CMK (cell line): ENCODE results near the gene LRP1.

Source experiments
- DNase-seq: peaks from one replicate; pipeline ENCODE4 v3.0.0-alpha.2; 2010; ENCODE audit warnings: low read depth

The LRP1 gene

DNA sequence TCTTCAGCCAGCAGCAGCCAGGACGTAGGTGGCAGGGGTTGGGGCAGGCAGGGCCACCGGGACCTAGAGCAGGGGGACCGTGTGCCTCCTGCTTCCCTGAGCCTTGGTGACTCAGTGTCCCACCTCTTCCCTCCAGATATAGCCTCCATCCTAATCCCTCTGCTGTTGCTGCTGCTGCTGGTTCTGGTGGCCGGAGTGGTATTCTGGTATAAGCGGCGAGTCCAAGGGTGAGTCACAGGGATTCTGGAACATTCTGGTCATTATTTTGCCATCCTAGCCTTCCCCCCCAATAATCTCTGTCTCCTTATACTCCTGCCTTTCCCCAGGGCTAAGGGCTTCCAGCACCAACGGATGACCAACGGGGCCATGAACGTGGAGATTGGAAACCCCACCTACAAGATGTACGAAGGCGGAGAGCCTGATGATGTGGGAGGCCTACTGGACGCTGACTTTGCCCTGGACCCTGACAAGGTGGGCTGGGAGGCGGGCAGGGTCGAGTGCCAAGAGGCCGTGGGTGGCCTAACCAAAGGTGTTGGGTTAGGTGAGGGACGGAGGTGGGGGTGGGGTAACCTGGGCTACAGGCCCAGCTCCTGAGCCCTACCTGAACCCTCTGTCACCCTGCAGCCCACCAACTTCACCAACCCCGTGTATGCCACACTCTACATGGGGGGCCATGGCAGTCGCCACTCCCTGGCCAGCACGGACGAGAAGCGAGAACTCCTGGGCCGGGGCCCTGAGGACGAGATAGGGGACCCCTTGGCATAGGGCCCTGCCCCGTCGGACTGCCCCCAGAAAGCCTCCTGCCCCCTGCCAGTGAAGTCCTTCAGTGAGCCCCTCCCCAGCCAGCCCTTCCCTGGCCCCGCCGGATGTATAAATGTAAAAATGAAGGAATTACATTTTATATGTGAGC is 83.8 kb downstream of the LRP1 start:
- no peak for DNase-seq

DNA sequence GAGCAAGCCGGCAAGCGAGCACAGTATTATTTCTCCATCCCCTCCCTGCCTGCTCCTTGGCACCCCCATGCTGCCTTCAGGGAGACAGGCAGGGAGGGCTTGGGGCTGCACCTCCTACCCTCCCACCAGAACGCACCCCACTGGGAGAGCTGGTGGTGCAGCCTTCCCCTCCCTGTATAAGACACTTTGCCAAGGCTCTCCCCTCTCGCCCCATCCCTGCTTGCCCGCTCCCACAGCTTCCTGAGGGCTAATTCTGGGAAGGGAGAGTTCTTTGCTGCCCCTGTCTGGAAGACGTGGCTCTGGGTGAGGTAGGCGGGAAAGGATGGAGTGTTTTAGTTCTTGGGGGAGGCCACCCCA is 84.4 kb downstream of the LRP1 start:
- DNase-seq, result no peak

DNA sequence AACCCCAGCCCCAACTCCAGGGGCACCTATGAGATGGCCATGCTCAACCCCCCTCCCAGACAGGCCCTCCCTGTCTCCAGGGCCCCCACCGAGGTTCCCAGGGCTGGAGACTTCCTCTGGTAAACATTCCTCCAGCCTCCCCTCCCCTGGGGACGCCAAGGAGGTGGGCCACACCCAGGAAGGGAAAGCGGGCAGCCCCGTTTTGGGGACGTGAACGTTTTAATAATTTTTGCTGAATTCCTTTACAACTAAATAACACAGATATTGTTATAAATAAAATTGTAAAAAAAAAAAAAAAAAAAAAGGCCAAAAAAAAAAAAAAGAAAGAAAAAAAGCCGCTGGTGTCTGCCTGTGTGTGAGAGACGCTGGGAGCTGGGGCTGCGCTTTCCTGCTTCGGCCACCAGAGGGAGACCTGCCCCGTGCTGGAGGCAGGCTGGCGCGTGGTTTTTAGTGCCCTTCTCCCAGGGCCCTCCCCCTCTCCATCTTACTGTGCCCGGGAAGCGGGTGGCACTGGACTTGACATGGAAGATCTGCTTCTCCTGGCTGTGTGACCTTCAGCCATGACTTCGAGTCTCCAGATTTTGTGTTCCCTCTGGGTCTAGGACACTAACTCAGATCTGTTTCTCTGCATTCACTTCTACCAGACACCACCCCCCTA is 84.9 kb downstream of the LRP1 start:
- peak; percentile 81 for DNase-seq

DNA sequence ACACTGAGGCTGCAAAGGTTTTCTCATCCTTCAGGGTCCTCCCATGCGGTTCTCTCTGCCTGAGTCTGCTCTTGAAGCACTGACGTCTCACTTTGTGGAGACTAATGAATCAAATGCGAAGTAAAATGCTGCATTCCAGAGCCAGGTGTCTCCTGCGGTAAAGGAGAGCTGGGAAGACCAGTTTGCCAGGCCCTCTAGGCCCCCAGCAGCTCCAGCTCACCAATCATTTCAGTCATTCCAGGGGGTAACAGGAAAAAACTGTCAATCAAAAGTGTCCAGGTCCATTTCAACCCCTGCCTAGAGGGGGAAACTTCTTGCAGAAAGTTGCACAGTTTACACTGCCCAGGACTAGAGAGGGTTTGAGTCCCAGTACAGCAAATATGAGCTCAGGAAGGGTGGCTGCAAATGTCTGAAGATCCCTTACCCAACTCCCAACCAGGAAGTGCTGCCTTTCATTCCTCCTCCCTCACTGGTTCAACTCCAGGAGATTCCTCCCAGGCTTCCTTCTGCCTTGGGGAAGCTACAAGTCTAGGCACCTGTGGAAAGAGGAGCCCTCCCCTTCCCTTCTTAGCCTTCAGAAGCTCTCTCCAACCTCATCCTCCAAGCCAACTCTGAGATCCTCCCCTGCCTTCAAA is 85.6 kb downstream of the LRP1 start:
- no peak for DNase-seq

DNA sequence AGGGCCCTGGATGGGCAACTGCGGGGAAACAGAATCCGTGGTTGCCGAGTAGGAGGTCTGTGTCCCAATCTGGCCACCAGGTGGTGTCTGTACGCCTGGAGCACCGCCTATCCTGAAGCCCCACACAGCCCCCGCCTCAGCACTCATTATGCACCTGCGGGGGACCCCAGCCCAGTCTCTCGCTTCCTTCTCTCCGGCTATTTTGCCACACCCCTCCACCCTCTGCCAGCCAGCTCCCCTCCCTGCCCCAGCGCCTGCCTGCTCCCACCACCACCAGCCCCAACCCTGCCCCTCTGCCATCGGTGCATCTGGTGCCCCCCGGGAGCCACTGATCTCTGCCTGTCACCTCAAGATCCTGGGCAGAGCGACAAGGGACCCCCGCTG is 86.1 kb downstream of the LRP1 start:
- no peak for DNase-seq

DNA sequence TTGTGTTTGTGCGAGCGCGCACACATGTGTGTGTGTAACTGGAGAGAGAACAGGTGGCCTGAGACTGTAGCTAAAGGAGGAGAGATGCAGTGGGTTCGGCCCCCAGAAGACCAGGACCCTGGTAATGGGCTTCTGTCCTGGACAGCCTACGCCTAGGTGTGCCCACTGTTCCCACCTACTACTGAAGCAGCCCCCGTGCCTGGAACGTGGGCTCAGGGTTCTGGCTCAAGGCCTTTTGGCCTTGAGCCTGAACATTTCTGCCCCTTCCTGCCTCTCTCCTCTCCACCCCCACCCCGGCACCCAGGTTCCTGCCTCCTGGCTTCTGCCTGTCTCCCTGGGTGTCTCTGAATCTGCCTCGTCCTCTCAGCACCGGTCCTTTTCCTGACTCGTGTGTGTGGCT is 86.8 kb downstream of the LRP1 start:
- no peak for DNase-seq

DNA sequence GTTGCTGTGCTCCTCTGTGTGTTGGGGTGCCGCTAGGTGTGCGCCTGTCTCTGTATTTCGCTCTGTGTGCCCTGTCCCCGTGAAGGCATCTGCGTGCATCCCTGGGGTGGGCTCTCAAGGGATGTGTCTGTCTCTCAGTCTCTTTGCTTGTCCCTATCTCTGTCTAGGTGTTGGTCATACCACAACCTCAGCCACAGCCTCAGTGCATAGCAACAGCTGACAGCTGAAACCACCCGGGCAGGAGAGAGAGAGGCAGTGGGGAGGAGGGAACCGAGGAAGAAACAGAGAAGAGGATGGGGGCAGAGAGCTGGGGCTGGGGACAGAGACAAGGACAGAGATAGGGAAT is 87.4 kb downstream of the LRP1 start:
- DNase-seq, result no peak

DNA sequence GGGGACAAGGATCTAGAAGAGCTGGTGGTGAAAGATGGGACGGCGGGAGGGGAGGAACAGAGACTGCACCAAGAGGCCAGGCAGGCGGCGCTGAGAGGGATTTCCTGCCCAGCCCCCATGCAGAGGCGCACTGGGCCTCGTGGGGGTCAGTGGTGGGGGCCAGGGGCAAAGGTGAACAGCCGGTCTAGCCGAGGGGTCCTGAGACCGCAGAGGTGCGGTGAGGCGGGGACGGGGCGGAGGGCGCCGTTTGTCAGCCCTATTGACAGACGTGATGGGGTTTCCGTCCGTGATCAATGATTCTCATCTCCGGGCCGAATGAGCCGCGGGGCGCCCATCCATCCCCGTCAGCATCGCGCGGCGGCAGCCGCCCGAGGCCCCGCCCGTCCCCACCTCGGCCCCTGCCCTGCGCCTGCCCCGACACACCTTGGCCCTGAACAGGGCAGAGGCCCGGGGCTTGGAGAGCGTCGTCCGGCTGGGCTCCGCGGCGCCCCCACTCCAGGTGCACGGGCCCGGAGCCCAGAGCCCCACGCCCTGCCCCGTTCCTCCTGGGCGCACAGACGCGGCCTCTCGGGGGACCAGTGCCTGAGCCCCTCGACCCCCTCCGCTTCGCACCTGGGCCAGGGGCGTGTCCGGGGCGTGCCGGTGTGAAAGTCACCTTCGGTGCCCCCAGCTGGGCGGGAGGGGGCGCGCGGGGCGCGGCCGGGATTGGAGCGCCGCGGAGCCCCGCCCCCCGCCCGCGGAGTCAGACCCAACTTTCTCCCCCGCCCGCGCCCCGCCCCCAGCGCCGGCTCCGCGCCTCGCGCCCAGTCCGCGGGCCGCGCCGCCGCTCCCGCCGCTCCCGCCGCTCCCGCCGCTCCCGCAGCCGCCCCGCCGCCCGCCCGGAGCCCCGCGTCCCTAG is 88.0 kb downstream of the LRP1 start, which contains the start of gene NXPH4:
TSS of gene NXPH4 (plus strand) at position 781 of the 898 bp plus-strand sequence. CDS start 176 bp downstream, outside the sequence.
- DNase-seq, result no peak

DNA sequence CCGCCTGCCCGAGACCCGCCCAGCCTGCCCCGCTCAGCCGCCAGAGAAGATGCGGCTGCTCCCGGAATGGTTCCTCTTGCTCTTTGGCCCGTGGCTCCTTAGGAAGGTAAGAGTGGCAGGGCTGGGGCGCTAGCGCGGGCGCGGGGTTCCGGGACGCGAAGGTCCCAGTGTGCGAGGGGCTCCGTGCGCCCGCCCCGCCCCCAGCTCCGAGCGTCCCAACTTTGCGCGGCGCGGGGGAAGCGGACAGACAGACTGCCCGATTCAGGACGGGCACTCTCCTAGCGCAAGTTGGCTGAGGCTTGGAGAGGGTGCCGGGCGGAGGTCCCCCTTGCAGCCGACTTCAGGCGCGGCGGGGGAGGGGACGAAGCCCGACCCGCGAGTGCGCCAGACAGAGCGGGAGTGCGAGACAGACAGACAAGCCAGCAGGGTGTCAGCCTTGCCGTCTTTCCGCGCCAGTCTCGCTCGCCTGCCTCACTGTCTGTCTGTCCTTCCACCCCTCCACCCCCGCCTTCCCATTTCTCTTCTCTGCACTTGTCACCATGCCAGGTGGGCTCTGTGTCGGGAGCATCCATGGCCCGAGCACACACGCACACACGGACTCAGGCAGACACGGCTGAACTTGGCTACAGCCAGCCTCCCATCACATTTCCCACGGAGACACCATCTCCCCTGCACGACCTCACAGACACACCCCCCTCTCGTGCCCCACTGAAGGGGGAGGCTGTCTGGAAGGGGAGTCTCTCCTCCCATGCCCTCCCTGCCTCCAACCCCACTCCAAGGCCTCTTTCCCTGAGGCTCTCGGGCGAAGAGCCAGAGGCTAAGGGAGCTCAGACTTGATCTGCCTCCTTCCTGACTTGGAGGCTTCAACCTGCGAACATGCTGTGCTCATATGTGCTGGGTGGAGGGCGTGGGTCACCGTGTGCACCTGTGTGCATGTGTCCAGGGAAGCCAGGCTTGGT is 88.9 kb downstream of the LRP1 start:
- no peak for DNase-seq

DNA sequence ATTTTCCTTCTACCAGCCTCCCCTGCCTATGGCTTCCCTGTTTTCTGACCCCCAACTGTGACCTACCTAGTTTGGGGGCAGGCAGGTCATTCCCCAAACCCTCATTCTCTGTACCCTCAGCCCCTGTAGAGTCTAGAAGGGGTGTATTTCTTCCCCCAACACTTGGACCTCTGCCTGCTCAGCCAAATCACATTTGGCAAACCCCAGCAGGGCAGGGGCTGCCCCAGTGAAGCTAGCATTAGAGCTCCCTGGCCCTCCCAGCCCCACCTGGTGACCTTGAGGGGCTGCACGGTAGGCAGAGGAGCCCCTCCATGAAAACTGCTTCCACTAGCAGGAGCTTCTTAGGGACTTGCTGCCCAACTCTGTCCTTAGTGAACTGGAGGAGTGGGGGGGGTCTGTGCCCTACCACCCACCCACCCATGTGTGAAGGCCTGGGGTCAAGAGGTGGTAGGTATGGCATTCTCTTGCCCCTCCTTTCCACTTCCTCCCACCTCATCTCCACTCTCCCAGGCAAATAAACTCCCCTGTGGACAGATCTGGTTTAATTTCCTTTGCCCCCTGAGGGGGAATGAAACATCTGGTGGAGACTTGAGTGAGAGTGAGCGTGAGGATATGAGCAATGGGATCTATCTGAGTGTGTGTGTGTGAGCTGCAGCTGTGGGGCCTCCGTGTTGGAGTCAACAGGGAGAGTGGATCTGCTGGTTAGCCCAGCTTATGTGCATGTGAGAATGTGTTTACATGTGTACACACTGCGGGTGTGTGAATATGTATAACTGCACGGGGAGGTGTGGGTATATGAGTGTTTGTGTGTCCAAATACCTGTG is 90.0 kb downstream of the LRP1 start:
- no peak for DNase-seq

DNA sequence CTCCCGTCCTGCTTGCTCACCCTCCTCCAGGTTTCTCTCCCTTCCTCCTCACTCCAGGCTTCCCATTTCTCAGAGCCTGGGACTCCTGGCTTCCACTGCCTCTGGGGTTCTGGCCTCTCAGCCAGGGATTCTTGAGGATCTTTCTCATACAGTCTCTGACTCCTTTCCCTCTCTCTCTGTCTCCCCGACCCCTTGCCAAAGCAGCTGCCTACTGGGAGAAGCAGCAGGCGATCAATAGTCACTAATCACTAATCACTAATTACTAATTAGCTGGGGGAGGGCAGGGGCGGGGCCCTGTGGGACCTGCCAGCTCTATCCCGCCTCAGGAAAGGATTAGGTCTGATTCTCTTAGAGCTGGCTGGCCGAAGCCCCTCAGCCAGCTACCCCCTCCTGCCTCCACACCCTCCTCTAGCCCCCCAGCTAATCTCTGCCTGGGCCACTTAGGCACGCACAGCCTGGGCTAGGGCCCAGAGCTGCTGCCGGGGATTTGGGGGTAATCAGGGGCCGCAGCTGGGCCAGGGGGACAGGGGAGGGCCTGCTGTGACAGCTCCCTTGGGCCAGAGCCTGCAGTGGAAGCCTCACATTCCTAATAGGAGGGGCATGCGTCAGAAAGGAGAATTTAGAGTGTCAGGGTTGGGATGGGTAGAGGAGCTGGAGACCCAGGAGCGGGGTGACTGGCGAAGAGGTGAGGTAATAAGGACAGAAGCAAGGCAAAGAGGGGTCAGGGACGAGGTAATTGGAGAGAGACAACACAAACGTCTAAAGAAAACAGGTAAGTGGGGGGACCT is 91.1 kb downstream of the LRP1 start:
- no peak for DNase-seq

DNA sequence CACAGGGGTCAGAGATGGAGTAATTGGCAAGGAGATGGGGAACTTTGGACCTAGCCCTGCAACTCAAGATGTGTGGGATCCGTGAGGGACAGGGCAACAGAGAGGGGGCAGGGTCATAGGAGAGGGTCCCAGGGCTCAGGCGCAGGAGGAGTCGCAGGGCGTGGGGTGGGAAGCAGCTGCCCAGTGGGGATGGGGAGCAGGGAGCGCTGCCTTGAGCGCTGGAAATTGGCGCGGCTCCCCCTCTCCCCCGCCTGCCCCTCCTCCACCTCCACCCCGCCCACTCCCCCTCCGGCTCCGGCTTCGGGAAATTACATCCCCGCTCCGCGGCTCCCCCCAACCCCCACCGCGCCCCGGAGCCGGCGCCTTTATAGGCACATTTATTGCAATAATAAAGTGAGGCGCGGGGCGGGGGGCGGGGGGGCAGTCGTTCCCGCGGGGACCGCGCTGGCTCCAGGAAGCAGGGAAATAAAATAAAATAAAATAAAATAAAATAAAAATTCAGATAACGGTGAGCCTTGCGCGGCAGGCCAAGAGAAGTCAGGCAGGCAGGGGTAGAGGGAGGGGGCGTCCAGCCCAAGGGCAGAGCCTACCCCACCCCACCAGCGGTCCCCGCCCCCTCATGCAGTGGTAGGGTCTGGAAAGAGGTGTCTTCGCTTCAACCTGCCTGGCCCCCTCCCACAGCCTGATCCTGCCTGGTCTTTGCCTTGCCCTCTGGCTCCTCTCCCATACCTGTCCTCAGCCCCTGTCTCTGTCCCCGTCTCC is 91.9 kb downstream of the LRP1 start:
- DNase-seq, result no peak

DNA sequence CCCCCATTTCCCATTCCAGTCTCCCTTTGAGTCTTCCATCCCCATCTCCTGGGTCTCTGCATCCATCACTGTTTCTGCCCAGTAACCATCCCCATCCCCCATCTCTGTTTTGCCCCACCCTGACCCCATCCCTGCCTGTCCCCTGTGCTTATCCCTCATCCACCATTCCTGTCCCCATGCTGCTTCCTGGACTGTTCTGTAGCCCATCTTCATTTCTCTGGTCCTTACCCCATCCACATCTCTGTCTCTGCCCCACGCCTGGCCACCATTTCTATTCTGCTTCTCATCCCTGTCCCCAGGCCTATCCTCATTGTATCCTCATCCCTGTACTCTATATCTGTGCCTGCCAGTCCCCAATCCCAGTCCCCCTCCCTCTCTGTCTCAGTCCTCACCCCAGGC is 92.5 kb downstream of the LRP1 start:
- no peak for DNase-seq

DNA sequence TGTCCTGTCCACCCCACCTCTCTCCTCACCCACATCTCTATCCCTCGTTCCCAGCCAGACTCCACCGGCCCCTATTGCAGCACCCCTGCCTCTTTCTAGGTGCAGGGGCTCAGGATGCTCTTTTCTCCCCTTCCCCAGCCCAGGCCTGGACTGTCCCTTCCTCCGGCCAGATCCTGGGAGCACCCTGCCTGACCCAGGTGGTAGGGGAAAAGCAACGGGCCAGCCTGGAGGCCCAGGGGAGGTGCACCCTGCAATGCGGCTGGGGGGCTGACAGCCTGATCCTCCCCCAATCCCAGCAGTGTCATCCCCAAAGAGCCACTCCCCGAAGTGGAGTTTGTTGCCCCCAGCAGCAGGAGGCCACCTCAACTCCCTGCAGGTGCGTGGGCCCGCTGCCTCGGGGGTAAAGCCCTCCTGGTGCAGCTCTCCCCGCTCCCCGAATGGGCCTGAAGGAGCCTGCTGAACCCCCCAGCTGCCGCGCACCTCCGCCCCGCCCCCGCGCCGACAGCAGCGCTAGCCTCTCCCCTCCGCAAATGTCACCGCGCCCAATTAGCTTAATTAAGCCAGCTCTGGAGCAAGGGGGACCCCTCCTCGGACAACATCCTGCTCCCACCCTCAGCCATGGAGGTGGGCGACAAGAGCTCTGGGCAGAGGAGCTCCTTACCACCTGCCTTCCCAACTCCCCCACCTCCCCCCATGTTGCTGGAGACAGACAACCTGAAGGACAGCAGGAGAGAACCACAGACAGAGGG is 93.1 kb downstream of the LRP1 start:
- no peak for DNase-seq

DNA sequence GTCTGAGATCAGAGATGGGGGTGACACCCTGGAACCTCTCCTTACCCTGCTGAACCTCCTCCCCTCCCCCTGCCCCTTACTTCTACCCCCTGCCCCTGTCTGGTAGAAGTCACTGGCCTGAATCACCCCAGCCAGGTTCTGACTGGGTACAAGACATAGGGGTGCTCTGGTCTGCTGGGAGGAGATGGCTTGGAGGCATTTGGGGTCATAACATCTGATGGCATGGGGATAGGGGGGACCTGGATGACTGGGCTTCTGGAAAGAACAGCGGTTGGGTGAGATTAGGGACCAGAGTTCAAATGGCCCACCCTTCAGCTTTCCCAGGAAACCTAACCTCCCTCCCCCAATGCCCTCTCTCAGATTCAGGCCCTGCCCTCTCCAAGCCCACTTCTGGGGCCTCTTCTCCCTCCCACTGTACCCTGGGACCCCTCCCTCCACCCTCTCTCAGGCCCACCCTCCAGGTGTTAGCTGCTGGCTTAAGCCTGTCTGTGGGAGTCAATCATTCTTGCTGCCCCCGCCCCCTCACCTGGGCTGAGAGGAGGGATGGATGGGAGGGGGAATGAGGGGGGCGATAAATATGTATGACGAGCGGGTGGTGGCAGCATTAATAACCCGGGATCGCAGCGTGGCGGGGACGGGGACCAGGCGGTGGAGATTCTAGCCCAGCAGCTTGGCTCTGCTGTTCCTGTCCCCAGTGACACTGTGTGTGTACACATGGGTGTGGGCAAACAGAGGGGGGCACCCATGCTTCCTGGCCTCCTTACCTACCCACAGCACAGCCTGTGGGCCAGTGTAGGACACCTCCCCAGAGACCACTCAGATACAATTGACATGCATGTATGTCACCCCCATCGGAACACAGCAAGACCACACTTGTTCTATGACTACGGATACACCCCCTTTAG is 94.3 kb downstream of the LRP1 start:
- no peak for DNase-seq
